ENCODE measurements around the gene TLCD3B. TPM values are rescaled to one million over a fixed set of nuclear protein-coding genes. Genes with fewer than 3 reads are reported as not detected.

The TLCD3B gene
- not detected for total RNA-seq
- long read RNA-seq = 0 reads

GRCh38 chr16:30030841-30031413, at the start of gene TLCD3B:
TLCD3B (minus strand) TSS chr16:30031271; CDS start chr16:30030527, 744 bp downstream.
- ATAC-seq (no peak), DNase-seq (ENCODE audit: missing footprints) (no peak)
- intact Hi-C loops (cut with DNase I) = no loop called here

- no peak for ATAC-seq
- intact Hi-C loops (cut with DNase I) = no loop called here
These were observed 48.4 kb upstream of the TLCD3B start for GRCh38 chr16:30079480-30079879.

GRCh38 chr16:30078744-30079143, 47.7 kb upstream of the TLCD3B start:
- intact Hi-C loops (cut with DNase I) = no loop called here
- DNase-seq (ENCODE audit: missing footprints) (no peak), ATAC-seq (no peak)

More at GRCh38 chr16:30079480-30079879, 48.4 kb upstream of the TLCD3B start:
- DNase-seq (ENCODE audit: missing footprints) = no peak

GRCh38 chr16:30077656-30078055, 46.6 kb upstream of the TLCD3B start:
- intact Hi-C loops (cut with DNase I) = loop anchor here (2.0 kb wide), 1 partner anchor 13 kb away; the partner anchor contains the start of gene TBX6
- no peak for ATAC-seq
- DNase-seq (ENCODE audit: missing footprints) = no peak

- DNase-seq (ENCODE audit: missing footprints) (no peak), ATAC-seq (peak; percentile 15)
- intact Hi-C loops (cut with DNase I) = loop anchor here (2.0 kb wide), 1 partner anchor 14 kb away; the partner anchor contains the start of gene TBX6
These were observed 45.3 kb upstream of the TLCD3B start for GRCh38 chr16:30076276-30076791.

GRCh38 chr16:30075503-30076275, 44.6 kb upstream of the TLCD3B start, which contains the start of gene PPP4C:
PPP4C (plus strand) TSS chr16:30075994; CDS start chr16:30076378, 384 bp downstream.
- intact Hi-C loops (cut with DNase I) = loop anchor here (2.0 kb wide), 1 partner anchor 15 kb away; the partner anchor contains the start of gene TBX6
- peak; percentile 90 for ATAC-seq

GRCh38 chr16:30070490-30070889, 39.4 kb upstream of the TLCD3B start:
- intact Hi-C loops (cut with DNase I) = no loop called here
- DNase-seq (ENCODE audit: missing footprints) (no peak), ATAC-seq (no peak)

More at GRCh38 chr16:30075503-30076275, 44.6 kb upstream of the TLCD3B start, which contains the start of gene PPP4C:
- peak; percentile 97 for DNase-seq (ENCODE audit: missing footprints)

GRCh38 chr16:30069611-30070462, 38.8 kb upstream of the TLCD3B start:
- intact Hi-C loops (cut with DNase I) = loop anchor here (5.0 kb wide), 1 partner anchor 263 kb away; the partner anchor contains the start of gene MAZ
- no peak for DNase-seq (ENCODE audit: missing footprints)
- no peak for ATAC-seq

GRCh38 chr16:30068750-30069610, 37.9 kb upstream of the TLCD3B start:
- no peak for DNase-seq (ENCODE audit: missing footprints)
- no peak for ATAC-seq
- intact Hi-C loops (cut with DNase I) = loop anchor here (5.0 kb wide), 1 partner anchor 262 kb away; the partner anchor contains the start of gene MAZ

GRCh38 chr16:30068333-30068732, 37.3 kb upstream of the TLCD3B start:
- ATAC-seq (no peak), DNase-seq (ENCODE audit: missing footprints) (no peak)
- intact Hi-C loops (cut with DNase I) = loop anchor here (5.0 kb wide), 1 partner anchor 261 kb away; the partner anchor contains the start of gene MAZ

GRCh38 chr16:30067584-30067916, 36.5 kb upstream of the TLCD3B start:
- intact Hi-C loops (cut with DNase I) = loop anchor here (5.0 kb wide), 1 partner anchor 260 kb away; the partner anchor contains the start of gene MAZ
- DNase-seq (ENCODE audit: missing footprints) = no peak
- ATAC-seq = no peak

- DNase-seq (ENCODE audit: missing footprints) = no peak
- no peak for ATAC-seq
- intact Hi-C loops (cut with DNase I) = loop anchor here (5.0 kb wide), 1 partner anchor 260 kb away; the partner anchor contains the start of gene MAZ
These were observed 35.9 kb upstream of the TLCD3B start for GRCh38 chr16:30066761-30067583.

GRCh38 chr16:30065943-30066760, 35.1 kb upstream of the TLCD3B start:
- DNase-seq (ENCODE audit: missing footprints) (peak; percentile 86), ATAC-seq (peak; percentile 0)
- intact Hi-C loops (cut with DNase I) = loop anchor here (2.0 to 5.0 kb wide), 2 partner anchors 57 to 259 kb away; partner anchors contain the start of genes MAPK3 and MAZ

GRCh38 chr16:30065102-30065942, 34.3 kb upstream of the TLCD3B start, which contains the start of gene ALDOA:
ALDOA (plus strand) TSS chr16:30065760; CDS start chr16:30066898, 1,138 bp downstream.
- intact Hi-C loops (cut with DNase I) = loop anchor here (2.0 to 5.0 kb wide), 2 partner anchors 57 to 258 kb away; partner anchors contain the start of genes MAPK3 and MAZ
- peak; percentile 99 for DNase-seq (ENCODE audit: missing footprints)
- peak; percentile 91 for ATAC-seq

- DNase-seq (ENCODE audit: missing footprints) (no peak), ATAC-seq (peak; percentile 2)
- intact Hi-C loops (cut with DNase I) = loop anchor here (2.0 to 5.0 kb wide), 2 partner anchors 58 to 257 kb away; partner anchors contain the start of genes MAPK3 and MAZ
These were observed 33.6 kb upstream of the TLCD3B start for GRCh38 chr16:30064729-30065101.
